Liver (tissue), 3 donors: Measurements from ENCODE around the gene PPP2R2B.

ENCODE experiments used
- CTCF ChIP-seq: fragments of 150-350 bp; IDR thresholded peaks from 2 replicates; pipeline ENCODE4 v1.5.1; 2017; ENCODE audit warnings: improper control_type of control experiment, low read depth, low read length; ENCODE audit not compliant: missing input control
- GABPA ChIP-seq, 2 donors: IDR thresholded peaks in 1 of 2; conservative IDR thresholded peaks in 1 of 2; 2 replicates each; pipeline ENCODE4 v1.6.1; 2016; ENCODE audit warnings: antibody characterized with exemption in 2 of 2, mild to moderate bottlenecking in 1 of 2, moderate library complexity in 1 of 2
- JUND ChIP-seq, 2 donors: IDR thresholded peaks; 2 replicates each; pipeline ENCODE4 v1.6.1; 2016; ENCODE audit warnings: antibody characterized with exemption in 2 of 2
- REST ChIP-seq: IDR thresholded peaks from 2 replicates; pipeline ENCODE4 v1.6.1; 2016; ENCODE audit warnings: antibody characterized with exemption, mild to moderate bottlenecking
- SP1 ChIP-seq: IDR thresholded peaks from 2 replicates; pipeline ENCODE4 v1.6.1; 2018; ENCODE audit warnings: antibody characterized with exemption, mild to moderate bottlenecking
- donor health status: healthy.
- donor health status: healthy.

GRCh38 chr5:146813346-146814157, 65.0 kb downstream of the PPP2R2B start:
- TF ChIP-seq CTCF (no peak), GABPA (IDR thresholded peaks at IDR 0.05 in 1 of 2, conservative IDR thresholded peaks at IDR 0.05 in 1 of 2) (no peak), JUND (IDR thresholded peaks at IDR 0.05) (no peak), SP1 (no peak), REST (no peak)
